Measurements from ENCODE around the gene ATCAY. TPM values are rescaled to one million over a fixed set of nuclear protein-coding genes. Genes with fewer than 3 reads are reported as not detected.

The ATCAY gene
- total RNA-seq, 1 donor, result 0.43 TPM

DNA sequence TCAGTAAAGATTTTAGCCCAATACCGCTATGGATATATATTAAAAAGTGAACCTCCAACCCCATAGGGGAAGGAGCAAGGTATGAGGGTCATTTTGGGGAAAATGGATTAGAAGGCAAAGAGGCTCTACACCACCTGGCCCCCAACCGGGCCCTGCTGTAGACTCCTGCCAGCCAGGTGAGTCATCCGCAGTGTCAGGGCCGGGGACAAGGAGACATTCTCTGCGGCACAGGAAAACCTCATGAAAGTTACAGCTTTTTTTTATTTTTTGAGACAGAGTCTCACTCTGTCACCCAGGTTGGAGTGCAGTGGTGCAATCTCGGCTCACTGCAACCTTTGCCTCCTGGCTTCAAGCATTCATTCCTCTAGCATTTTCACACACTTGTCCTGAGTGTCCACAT is 43.6 kb upstream of the ATCAY start:
- no peak overlapping the region for H3K4me3 ChIP-seq (ENCODE audit: low read depth, low read length)
- no peak for TF ChIP-seq CTCF (IDR thresholded peaks at IDR 0.05; ENCODE audit: insufficient read depth, low read depth, low read length)
- DNase-seq (ENCODE audit: low read depth), result no peak

DNA sequence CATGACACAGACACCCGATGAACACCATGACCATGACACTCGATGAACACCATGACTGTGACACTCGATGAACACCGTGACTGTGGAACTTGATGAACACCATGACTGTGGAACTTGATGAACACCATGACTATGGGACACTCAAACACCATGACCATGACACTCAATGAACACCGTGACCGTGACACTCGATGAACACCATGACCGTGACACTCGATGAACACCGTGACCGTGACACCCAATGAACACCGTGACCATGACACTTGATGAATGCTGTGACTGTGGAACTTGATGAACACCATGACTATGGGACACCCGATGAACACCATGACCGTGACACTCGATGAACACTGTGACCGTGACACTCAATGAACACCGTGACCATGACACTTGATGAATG is 43.2 kb upstream of the ATCAY start:
- DNase-seq (ENCODE audit: low read depth), result no peak
- no peak overlapping the region for H3K4me3 ChIP-seq (ENCODE audit: low read depth, low read length)
- no peak for TF ChIP-seq CTCF (IDR thresholded peaks at IDR 0.05; ENCODE audit: insufficient read depth, low read depth, low read length)

- no peak for DNase-seq (ENCODE audit: low read depth)
- TF ChIP-seq CTCF (IDR thresholded peaks at IDR 0.05; ENCODE audit: insufficient read depth, low read depth, low read length), result no peak
- H3K4me3 ChIP-seq (ENCODE audit: low read depth, low read length), result no peak overlapping the region
These were observed 42.6 kb upstream of the ATCAY start for GRCh38 chr19:3837922-3838321.

DNA sequence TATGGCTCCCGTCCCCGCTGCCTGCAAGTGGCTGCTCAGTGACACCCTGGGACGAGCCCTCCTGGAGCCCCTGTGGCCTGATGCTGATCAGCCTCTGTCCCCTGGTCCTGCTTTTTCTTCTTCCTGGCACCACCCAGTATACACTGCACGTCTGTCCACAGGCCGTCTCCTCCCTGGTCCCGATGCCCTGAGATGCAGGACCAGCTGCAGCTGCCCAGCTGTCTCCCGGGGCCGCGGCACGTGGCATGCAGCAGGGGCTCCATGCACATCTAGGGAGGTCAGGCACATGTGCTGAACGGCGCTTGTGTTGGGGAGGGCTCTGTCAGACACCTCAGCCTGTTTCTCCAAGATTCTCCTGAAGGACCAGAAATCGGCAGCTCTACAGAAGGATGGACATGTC is 41.8 kb upstream of the ATCAY start:
- TF ChIP-seq CTCF (IDR thresholded peaks at IDR 0.05; ENCODE audit: insufficient read depth, low read depth, low read length), result no peak
- no peak for DNase-seq (ENCODE audit: low read depth)
- H3K4me3 ChIP-seq (ENCODE audit: low read depth, low read length), result no peak overlapping the region

DNA sequence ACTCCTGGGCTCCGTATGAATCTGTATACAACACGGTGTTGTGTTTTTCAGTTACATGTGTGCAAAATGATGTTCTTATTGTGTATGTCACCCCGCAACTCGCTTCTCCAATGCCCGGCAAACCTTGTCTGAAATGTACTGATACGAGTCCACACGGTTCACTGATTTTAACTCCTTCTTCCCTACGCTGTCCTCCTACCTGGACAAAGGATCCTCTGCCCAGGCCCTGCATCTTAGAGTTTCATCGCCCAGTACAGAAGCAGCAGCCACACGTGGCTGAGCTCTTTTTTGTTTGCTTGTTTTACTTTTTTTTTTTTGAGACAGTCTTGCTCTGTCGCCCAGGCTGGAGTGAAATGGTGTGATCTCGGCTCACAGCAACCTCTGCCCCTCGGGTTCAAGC is 40.5 kb upstream of the ATCAY start:
- no peak overlapping the region for H3K4me3 ChIP-seq (ENCODE audit: low read depth, low read length)
- DNase-seq (ENCODE audit: low read depth), result no peak
- TF ChIP-seq CTCF (IDR thresholded peaks at IDR 0.05; ENCODE audit: insufficient read depth, low read depth, low read length), result no peak

- H3K4me3 ChIP-seq (ENCODE audit: low read depth, low read length), result no peak overlapping the region
- TF ChIP-seq CTCF (IDR thresholded peaks at IDR 0.05; ENCODE audit: insufficient read depth, low read depth, low read length), result no peak
- DNase-seq (ENCODE audit: low read depth), result no peak
These were observed 39.7 kb upstream of the ATCAY start for GRCh38 chr19:3840804-3841203.

DNA sequence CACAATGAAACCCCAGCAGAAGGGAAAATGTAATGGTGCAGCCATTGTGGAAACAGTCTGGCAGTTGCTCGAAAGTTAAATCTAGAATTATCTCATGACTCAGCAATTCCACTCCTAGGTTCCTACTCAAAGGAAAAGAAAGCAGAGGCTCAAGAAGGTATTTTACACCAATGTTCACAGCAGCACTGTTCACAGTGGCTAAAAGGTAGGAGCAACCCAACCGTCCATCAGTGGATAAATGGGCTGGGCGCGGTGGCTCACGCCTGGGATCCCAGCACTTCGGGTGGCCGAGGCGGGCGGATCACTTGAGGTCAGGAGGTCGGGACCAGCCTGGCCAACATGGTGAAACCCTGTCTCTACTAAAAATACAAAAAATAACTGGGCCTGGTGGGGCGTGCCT is 37.5 kb upstream of the ATCAY start:
- no peak for DNase-seq (ENCODE audit: low read depth)
- H3K4me3 ChIP-seq (ENCODE audit: low read depth, low read length), result no peak overlapping the region
- TF ChIP-seq CTCF (IDR thresholded peaks at IDR 0.05; ENCODE audit: insufficient read depth, low read depth, low read length), result no peak

Data from fibroblast of villous mesenchyme (primary cell).